Ovary (tissue), 3 donors: ENCODE measurements around the gene TOM1L2.

Source experiments
- EP300 ChIP-seq: sonication (generic); formaldehyde crosslinking; IDR thresholded peaks from one replicate; pipeline ENCODE4 v1.6.1; 2017; ENCODE audit warnings: antibody characterized with exemption
- TF ChIP-seq, protein P1 (sequence below), 3 donors: fragments of 450-650 bp in 2 of 3; fragments of 200-600 bp in 1 of 3; IDR thresholded peaks; one replicate each; pipeline versions ENCODE4 v1.5.1 to v1.8.0; 2016 to 2022; ENCODE audit warnings: antibody characterized with exemption in 3 of 3, mild to moderate bottlenecking in 1 of 3
- donor health status: DM: no; HTN: no; CAD: no.

DNA sequence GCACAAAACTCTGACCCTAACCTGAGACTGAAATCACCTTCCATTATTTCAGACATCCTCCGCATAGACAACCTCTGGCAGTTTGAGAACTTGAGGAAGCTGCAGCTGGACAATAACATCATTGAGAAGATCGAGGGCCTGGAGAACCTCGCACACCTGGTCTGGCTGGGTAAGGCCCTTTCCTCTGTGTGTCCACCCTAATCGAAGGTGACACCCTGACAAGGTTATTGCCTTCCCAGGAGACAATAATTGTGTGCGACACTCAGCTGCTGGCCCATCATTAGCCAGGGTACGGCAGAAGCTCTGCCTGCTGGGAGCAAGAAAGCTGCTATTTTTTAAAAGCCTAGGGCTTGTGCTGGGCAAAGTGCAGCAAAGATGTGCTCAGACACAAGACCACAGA, 11.6 kb upstream of the TOM1L2 start:
- TF ChIP-seq, protein P1, sequence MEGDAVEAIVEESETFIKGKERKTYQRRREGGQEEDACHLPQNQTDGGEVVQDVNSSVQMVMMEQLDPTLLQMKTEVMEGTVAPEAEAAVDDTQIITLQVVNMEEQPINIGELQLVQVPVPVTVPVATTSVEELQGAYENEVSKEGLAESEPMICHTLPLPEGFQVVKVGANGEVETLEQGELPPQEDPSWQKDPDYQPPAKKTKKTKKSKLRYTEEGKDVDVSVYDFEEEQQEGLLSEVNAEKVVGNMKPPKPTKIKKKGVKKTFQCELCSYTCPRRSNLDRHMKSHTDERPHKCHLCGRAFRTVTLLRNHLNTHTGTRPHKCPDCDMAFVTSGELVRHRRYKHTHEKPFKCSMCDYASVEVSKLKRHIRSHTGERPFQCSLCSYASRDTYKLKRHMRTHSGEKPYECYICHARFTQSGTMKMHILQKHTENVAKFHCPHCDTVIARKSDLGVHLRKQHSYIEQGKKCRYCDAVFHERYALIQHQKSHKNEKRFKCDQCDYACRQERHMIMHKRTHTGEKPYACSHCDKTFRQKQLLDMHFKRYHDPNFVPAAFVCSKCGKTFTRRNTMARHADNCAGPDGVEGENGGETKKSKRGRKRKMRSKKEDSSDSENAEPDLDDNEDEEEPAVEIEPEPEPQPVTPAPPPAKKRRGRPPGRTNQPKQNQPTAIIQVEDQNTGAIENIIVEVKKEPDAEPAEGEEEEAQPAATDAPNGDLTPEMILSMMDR (IDR thresholded peaks at IDR 0.05), result no peak
- TF ChIP-seq EP300, result no peak
